HG03060 (cell line): ENCODE measurements around the gene SF3B2.
"Not testable (repeated sequence)": the region's sequence is repeated elsewhere in the genome, so short reads cannot be mapped to it uniquely, and the experiment has no call there.

ENCODE experiments used
- ATAC-seq: cut with Tn5 transposase; IDR thresholded peaks from one replicate; pipeline ENCODE4 v1.9.1; 2021; ENCODE audit warnings: low read depth, moderate number of reproducible peaks; ENCODE audit not compliant: unreplicated experiment

SF3B2 gene

DNA sequence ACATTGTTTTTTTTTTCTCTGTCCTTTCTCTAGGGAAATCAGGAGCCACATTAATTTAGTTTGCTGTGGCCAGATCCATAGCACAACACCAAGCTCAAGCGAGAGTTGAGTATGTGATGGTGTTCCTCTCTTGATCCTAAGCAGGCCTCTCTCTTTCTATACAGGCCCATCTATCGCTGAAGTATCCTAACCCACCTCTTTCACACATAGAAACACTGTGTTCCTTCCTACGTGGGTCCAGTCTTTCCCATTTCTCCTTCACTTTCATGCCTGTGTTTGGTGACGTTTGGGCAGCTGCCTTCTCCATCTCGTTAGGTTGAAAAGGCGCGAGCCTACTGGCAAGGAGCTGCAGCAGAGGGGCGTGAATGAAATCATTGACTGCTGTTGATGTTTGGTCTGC, 20.4 kb downstream of the SF3B2 start:
- ATAC-seq, result no peak

- no peak for ATAC-seq
Observed at GRCh38 chr11:66073669-66074068, 21.5 kb downstream of the SF3B2 start.

- ATAC-seq, result no peak
Observed at GRCh38 chr11:66075273-66075672, 23.1 kb downstream of the SF3B2 start.

- no peak for ATAC-seq
Observed at GRCh38 chr11:66076561-66076960, 24.4 kb downstream of the SF3B2 start.

- no peak for ATAC-seq
Observed at GRCh38 chr11:66077927-66078326, 25.8 kb downstream of the SF3B2 start.

- not testable (repeated sequence) for ATAC-seq
Observed at GRCh38 chr11:66078949-66079348, 26.8 kb downstream of the SF3B2 start.

GRCh38 chr11:66080055-66080817, 28.1 kb downstream of the SF3B2 start:
- no peak for ATAC-seq

DNA sequence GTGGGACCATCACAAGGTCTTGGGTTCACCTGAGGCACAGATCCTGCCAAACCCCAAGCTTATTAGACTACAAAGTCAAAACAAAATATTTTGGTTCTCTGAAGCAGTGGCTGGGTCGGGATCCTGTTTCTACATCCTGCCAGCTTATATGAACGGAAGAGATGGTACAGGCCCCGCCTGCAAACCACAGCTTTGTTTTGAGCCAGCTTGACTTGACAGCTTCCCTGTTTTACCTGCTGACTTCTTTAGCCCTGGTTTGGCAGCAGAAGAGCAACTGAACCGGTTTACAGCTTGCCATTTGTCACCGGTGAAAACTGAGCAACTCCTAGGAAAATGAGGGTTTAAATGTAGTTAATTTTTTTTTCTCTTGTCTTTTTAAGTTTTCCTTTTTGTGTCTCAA, 29.3 kb downstream of the SF3B2 start:
- peak; percentile 56 for ATAC-seq

- ATAC-seq, result no peak
Observed at GRCh38 chr11:66082946-66083698, 31.0 kb downstream of the SF3B2 start.

- no peak for ATAC-seq
Observed at GRCh38 chr11:66083767-66084166, 31.6 kb downstream of the SF3B2 start.

DNA sequence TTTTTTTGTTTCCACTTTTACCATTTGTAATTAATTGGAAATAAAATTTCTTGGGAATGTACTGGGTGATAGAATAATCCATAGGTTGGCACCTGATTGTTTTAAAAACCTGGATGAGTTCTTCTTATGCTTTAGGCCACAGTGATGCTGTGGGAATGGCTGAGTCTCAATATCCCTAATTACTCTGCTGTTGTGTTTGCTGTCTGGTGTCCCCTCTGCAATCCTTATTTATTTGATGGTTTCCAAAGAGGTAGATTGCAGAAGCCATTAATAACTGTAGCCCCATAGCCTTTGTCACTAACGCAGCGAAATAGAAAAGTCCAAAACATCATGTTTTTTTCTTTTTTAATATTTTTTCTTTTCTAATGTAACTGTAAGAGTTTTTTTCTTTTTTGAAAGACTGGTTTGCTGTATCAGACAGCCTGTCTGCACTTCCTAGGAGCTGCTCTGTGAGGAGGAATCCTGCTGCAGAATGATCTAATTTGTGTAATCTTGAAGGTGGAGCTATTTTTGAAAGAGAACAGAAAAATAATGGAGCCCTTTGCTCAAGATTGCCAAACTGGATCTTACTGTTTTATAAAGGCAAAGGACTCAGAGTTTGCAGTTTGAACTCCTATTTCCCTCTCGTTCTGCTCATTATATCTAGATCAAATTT, 32.8 kb downstream of the SF3B2 start:
- ATAC-seq, result no peak

DNA sequence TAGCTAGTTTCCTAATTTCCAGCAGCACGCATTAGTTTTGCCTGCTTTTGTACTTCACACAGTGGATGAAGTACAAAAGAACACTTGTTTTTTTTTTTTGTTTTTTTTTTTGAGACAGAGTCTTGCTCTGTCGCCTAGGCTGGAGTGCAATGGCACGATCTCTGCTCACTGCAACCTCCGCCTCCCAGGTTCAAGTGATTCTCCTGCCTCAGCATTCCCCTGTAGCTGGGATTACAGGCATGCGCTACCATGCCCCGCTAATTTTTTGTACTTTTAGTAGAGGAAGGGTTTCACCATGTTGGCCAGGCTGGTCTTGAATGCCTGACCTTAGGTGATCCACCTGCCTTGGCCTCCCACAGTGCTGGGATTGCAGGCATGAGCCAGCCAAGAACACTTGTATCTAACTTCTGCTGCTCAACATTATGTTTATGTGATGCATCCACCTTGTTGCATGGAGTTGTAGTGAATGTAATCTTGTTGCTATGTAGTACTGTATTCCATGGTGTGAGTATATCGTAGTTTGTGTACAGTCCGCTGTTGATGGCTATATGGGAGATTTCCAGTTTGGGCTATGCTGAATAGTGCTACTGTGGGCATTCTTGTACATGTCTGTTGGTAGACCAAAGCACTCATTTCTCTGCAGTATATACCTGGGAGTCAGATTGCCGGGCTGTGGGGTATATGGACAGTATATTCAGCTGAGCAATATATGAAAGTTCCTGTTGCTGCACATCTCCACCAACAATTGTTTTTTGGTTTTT, 35.2 kb downstream of the SF3B2 start:
- no peak for ATAC-seq

- no peak for ATAC-seq
Observed at GRCh38 chr11:66089067-66089466, 36.9 kb downstream of the SF3B2 start.

- no peak for ATAC-seq
Observed at GRCh38 chr11:66090288-66090687, 38.1 kb downstream of the SF3B2 start.

DNA sequence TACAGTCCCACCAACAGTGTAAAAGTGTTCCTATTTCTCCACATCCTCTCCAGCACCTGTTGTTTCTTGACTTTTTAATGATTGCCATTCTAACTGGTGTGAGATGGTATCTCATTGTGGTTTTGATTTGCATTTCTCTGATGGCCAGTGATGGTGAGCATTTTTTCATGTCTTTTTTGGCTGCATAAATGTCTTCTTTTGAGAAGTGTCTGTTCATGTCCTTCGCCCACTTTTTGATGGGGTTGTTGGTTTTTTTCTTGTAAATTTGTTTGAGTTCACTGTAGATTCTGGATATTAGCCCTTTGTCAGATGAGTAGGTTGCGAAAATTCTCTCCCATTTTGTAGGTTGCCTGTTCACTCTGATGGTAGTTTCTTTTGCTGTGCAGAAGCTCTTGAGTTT, 40.0 kb downstream of the SF3B2 start:
- not testable (repeated sequence) for ATAC-seq

DNA sequence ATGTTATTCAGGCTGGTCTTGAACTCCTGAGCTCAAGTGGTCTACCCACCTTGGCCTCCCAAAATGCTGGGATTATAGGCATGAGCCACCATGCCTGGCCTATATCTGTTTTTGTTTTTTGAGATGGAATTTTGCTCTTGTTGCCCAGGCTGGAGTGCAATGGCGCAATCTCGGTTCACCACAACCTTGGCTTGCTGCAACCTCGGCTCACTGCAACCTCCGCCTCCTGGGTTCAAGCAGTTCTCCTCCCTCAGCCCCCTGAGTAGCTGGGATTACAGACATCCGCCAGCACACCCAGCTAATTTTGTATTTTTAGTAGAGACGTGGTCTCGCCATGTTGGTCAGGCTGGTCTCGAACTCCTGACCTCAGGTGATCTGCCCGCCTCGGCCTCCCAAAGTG, 47.6 kb downstream of the SF3B2 start:
- not testable (repeated sequence) for ATAC-seq

- no peak for ATAC-seq
Observed at GRCh38 chr11:66100272-66101065, 48.3 kb downstream of the SF3B2 start.

DNA sequence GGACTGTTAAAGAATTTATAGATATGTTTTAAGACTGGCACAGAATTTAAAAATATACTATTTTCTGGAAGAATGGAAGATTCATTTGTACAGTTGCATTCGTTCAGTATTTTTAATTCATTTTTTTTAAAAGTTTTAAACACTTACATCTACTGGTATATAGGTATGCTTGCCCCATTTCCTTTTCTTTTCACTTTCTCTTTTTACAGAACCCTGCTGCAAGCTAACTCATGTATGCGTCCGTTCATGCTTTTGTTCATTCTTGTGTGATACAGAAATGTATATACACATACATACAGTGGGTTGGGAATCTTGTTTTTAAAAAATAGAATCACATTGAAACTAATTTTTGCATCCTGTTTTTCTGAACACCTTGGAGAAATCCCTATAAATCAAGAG, 48.9 kb downstream of the SF3B2 start:
- ATAC-seq, result no peak

GRCh38 chr11:66104057-66104638, 52.0 kb downstream of the SF3B2 start:
- no peak for ATAC-seq
